HG03280 (cell line): ENCODE measurements around the gene ETS1.

Source experiments
- ATAC-seq: cut with Tn5 transposase; IDR thresholded peaks from one replicate; pipeline ENCODE4 v1.9.1; 2021; ENCODE audit warnings: mild to moderate bottlenecking, moderate library complexity; ENCODE audit not compliant: unreplicated experiment

ETS1 gene

GRCh38 chr11:128573638-128574037 lies 13.7 kb downstream of the ETS1 start:
- ATAC-seq, result no peak

GRCh38 chr11:128572965-128573364 lies 14.4 kb downstream of the ETS1 start:
- no peak for ATAC-seq

- ATAC-seq, result no peak
These were observed 16.7 kb downstream of the ETS1 start for GRCh38 chr11:128570632-128571031.

- no peak for ATAC-seq
These were observed 18.1 kb downstream of the ETS1 start for GRCh38 chr11:128569291-128569690.

- no peak for ATAC-seq
These were observed 19.1 kb downstream of the ETS1 start for GRCh38 chr11:128568166-128568778.

GRCh38 chr11:128567130-128567529 lies 20.2 kb downstream of the ETS1 start:
- no peak for ATAC-seq

GRCh38 chr11:128565881-128566280 lies 21.5 kb downstream of the ETS1 start:
- ATAC-seq, result no peak

GRCh38 chr11:128564642-128565245 lies 22.6 kb downstream of the ETS1 start:
- ATAC-seq, result no peak

- ATAC-seq, result no peak
These were observed 23.3 kb downstream of the ETS1 start for GRCh38 chr11:128563942-128564641.

GRCh38 chr11:128563308-128563707 lies 24.1 kb downstream of the ETS1 start:
- ATAC-seq, result no peak

- peak; percentile 43 for ATAC-seq
These were observed 27.8 kb downstream of the ETS1 start for GRCh38 chr11:128559496-128560103.

- no peak for ATAC-seq
These were observed 31.8 kb downstream of the ETS1 start for GRCh38 chr11:128555606-128556005.

- ATAC-seq, result no peak
These were observed 33.5 kb downstream of the ETS1 start for GRCh38 chr11:128553662-128554362.

- ATAC-seq, result peak; percentile 47
These were observed 34.3 kb downstream of the ETS1 start for GRCh38 chr11:128552783-128553661.

- ATAC-seq, result peak; percentile 62
These were observed 35.6 kb downstream of the ETS1 start for GRCh38 chr11:128551611-128552335.

GRCh38 chr11:128551058-128551457 lies 36.3 kb downstream of the ETS1 start:
- no peak for ATAC-seq

GRCh38 chr11:128550261-128550821 lies 37.0 kb downstream of the ETS1 start:
- ATAC-seq, result no peak

- no peak for ATAC-seq
These were observed 38.0 kb downstream of the ETS1 start for GRCh38 chr11:128549256-128549944.
